ENCODE results near the gene TENM3. TPM values are rescaled to one million over a fixed set of nuclear protein-coding genes. Genes with fewer than 3 reads are reported as not detected.
A peak's percentile ranks its signal among the peaks of the same experiment; 100 is the strongest.

The TENM3 gene
- total RNA-seq, 2 donors from 2014 or later = 39.5 to 51.9 TPM

DNA sequence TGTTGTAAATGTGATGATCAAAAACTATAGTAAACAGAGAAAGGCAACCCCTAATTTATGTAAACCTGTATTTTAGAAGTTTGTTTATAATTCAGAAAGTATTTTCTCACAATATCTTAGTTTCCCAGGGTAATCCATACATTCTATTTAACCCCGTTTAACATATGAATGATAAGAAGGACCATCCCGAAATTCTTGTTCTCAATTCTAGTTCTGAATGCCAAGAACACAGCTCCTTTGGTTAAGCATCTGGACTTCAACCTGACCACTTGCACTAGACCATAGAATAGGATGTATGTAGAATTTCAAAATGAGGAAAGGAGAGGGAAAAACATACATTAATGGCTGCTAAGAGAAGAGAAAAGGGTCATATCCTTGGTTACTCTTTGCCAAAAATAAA is 227.0 kb downstream of the TENM3 start:
- Histone ChIP-seq H3K4me3 (ENCODE audit: low read length) (no peak overlapping the region), H3K27ac (ENCODE audit: low read depth, low read length) (no peak overlapping the region), H3K36me3 (ENCODE audit: control insufficient read depth, insufficient read depth, low read length) (no peaks in the 10 kb centered on the region), H3K27me3 (ENCODE audit: control insufficient read depth, insufficient read depth, low read length, poor library complexity, severe bottlenecking) (no peaks in the 10 kb centered on the region), H3K9me3 (ENCODE audit: control insufficient read depth, low read length) (peaks cover 8% of the 10 kb centered on the region), H3K9ac (ENCODE audit: extremely low read depth, low read length, poor library complexity, severe bottlenecking) (no peak overlapping the region), H3K4me1 (ENCODE audit: control insufficient read depth, insufficient read depth, low read length) (no peaks in the 10 kb centered on the region)
- H3K27me3 Mint-ChIP-seq (ENCODE audit: insufficient read depth) = no peaks in the 10 kb centered on the region
- peaks cover 16% of the 10 kb centered on the region for H3K4me1 Mint-ChIP-seq
- H3K4me3 Mint-ChIP-seq = no peak overlapping the region
- H3K27ac Mint-ChIP-seq = no peak overlapping the region
- DNase-seq = no peak
- H3K36me3 Mint-ChIP-seq (ENCODE audit: low read depth) = peaks cover 2% of the 10 kb centered on the region
- TF ChIP-seq, protein P1, sequence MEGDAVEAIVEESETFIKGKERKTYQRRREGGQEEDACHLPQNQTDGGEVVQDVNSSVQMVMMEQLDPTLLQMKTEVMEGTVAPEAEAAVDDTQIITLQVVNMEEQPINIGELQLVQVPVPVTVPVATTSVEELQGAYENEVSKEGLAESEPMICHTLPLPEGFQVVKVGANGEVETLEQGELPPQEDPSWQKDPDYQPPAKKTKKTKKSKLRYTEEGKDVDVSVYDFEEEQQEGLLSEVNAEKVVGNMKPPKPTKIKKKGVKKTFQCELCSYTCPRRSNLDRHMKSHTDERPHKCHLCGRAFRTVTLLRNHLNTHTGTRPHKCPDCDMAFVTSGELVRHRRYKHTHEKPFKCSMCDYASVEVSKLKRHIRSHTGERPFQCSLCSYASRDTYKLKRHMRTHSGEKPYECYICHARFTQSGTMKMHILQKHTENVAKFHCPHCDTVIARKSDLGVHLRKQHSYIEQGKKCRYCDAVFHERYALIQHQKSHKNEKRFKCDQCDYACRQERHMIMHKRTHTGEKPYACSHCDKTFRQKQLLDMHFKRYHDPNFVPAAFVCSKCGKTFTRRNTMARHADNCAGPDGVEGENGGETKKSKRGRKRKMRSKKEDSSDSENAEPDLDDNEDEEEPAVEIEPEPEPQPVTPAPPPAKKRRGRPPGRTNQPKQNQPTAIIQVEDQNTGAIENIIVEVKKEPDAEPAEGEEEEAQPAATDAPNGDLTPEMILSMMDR (conservative IDR thresholded peaks at IDR 0.05) = no peak
- H3K9me3 Mint-ChIP-seq = peaks cover 6% of the 10 kb centered on the region
- WGBS, 2 experiments (ENCODE audit: insufficient coverage in 1 of 2, insufficient read length in 1 of 2) = 83 to 93% methylated on average over 1 to 2 of the region's 2 CpGs

DNA sequence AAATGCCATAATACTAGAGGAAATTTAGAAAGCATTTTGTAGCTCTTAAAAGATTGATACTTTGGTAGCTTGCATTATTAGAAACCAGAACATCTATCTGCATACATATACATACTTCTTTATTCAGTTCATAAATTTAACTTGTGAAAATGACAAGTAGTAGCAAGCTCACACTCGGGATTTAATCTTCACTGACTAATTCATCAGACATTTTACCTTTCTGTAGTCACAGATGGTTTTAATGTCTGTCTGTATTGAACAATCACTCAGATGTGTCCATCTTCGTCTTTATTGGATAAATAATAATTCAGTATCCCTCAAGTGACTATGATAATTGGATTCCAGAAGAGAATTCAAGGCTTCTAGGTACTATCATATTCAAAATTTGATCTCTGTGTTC is 232.3 kb downstream of the TENM3 start:
- Mint-ChIP-seq H3K9me3 (peaks cover 6% of the 10 kb centered on the region), H3K27ac (no peak overlapping the region), H3K4me3 (no peak overlapping the region), H3K27me3 (ENCODE audit: insufficient read depth) (no peaks in the 10 kb centered on the region), H3K4me1 (peaks cover 17% of the 10 kb centered on the region), H3K36me3 (ENCODE audit: low read depth) (peaks cover 2% of the 10 kb centered on the region)
- DNase-seq = no peak
- Histone ChIP-seq H3K4me3 (ENCODE audit: low read length) (no peak overlapping the region), H3K36me3 (ENCODE audit: control insufficient read depth, insufficient read depth, low read length) (no peaks in the 10 kb centered on the region), H3K4me1 (ENCODE audit: control insufficient read depth, insufficient read depth, low read length) (no peaks in the 10 kb centered on the region), H3K27me3 (ENCODE audit: control insufficient read depth, insufficient read depth, low read length, poor library complexity, severe bottlenecking) (no peaks in the 10 kb centered on the region), H3K9ac (ENCODE audit: extremely low read depth, low read length, poor library complexity, severe bottlenecking) (no peak overlapping the region), H3K9me3 (ENCODE audit: control insufficient read depth, low read length) (peaks cover 8% of the 10 kb centered on the region), H3K27ac (ENCODE audit: low read depth, low read length) (no peak overlapping the region)
- 89 to 100% methylated on average over 2 of the region's 2 CpGs for WGBS, 2 experiments (ENCODE audit: insufficient coverage in 1 of 2, insufficient read length in 1 of 2)
- TF ChIP-seq, protein P1 (conservative IDR thresholded peaks at IDR 0.05) = no peak

DNA sequence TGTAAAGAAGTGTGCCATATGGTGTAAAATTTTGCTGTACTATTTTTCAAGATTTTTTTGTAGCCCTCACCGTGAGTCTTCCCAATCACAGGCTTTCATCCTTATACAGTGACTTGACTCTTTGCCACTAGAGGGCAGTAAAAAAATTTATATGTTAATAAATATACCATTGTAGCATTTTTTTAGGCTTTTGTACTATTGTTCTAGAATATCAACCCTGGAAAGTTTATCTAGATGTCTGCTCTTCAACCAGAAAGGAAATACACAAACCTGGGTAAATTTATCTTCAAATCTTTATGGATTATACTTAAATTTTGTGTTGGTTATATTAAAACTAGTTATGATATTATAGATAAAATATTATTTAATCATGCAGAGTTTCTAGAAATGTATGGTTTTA is 235.3 kb downstream of the TENM3 start:
- TF ChIP-seq, protein P1 (conservative IDR thresholded peaks at IDR 0.05) = peak; percentile 87
- Mint-ChIP-seq H3K4me3 (no peak overlapping the region), H3K36me3 (ENCODE audit: low read depth) (no peaks in the 10 kb centered on the region), H3K27ac (no peak overlapping the region), H3K4me1 (peaks cover 17% of the 10 kb centered on the region), H3K27me3 (ENCODE audit: insufficient read depth) (no peaks in the 10 kb centered on the region), H3K9me3 (no peaks in the 10 kb centered on the region)
- Histone ChIP-seq H3K4me3 (ENCODE audit: low read length) (no peak overlapping the region), H3K27me3 (ENCODE audit: control insufficient read depth, insufficient read depth, low read length, poor library complexity, severe bottlenecking) (no peaks in the 10 kb centered on the region), H3K36me3 (ENCODE audit: control insufficient read depth, insufficient read depth, low read length) (no peaks in the 10 kb centered on the region), H3K9ac (ENCODE audit: extremely low read depth, low read length, poor library complexity, severe bottlenecking) (no peak overlapping the region), H3K9me3 (ENCODE audit: control insufficient read depth, low read length) (no peaks in the 10 kb centered on the region), H3K27ac (ENCODE audit: low read depth, low read length) (no peak overlapping the region), H3K4me1 (ENCODE audit: control insufficient read depth, insufficient read depth, low read length) (no peaks in the 10 kb centered on the region)
- no CpG with 5 or more reads among the region's 1 CpG for WGBS, 2 experiments (ENCODE audit: insufficient coverage in 1 of 2, insufficient read length in 1 of 2)
- no peak for DNase-seq

Measured in endodermal cell (in vitro differentiated cells).